HepG2 (cell line): ENCODE measurements around the gene MAP3K9. TPM values are rescaled to one million over a fixed set of nuclear protein-coding genes. Genes with fewer than 3 reads are reported as not detected.

Experiments
- ATAC-seq: fragments of 200-7000 bp; cut with Tn5 transposase; 3 replicates; pipeline ENCODE4 v1.9.1; 2020; ENCODE audit warnings: mild to moderate bottlenecking, moderate library complexity
- BruUV-seq: library from RNA; stranded (reverse); fragments of 400-500 nt; replicated peaks from 2 replicates; lab custom pipeline; 2021; lab: Mats Ljungman, UMichigan
- CTCF ChIA-PET: fragments of 300-600 bp; formaldehyde crosslinking; extraction: SDS; loops from one replicate; lab custom pipeline; 2021; ENCODE audit warnings: low total read pairs, inconsistent platforms, low intra/inter-chr PET ratio; lab: Yijun Ruan, JAX
- POLR2A ChIA-PET: fragments of 350-600 bp; sonication (Branson Sonifier 250); formaldehyde crosslinking; loops from one replicate; lab custom pipeline; 2020; ENCODE audit warnings: antibody characterized with exemption, inconsistent platforms; lab: Yijun Ruan, JAX
- DNase-seq: peaks from one replicate; pipeline ENCODE4 v3.0.0-alpha.2; 2015; ENCODE audit warnings: low spot score
- FAIRE-seq: peaks from 3 replicates; lab custom pipeline; 2011; peaks lifted over from hg19 to GRCh38; lab: Jason Lieb, UNC
- H2AFZ ChIP-seq: one replicate; pipeline ENCODE4 v1.6.1; 2011; ENCODE audit warnings: low read length, inconsistent platforms
- H3K27ac ChIP-seq: fragments of 300-600 bp; 3 replicates; pipeline ENCODE4 v1.8.0; 2011; ENCODE audit warnings: mixed run types, mild to moderate bottlenecking, mixed read lengths, low read length, inconsistent platforms; ENCODE audit not compliant: insufficient read depth; ENCODE audit errors: extremely low read length
- H3K27me3 ChIP-seq, 2 experiments: fragments of 200-600 bp in 1 of 2; 2 replicates in 1 of 2; 3 replicates in 1 of 2; pipeline versions ENCODE4 v1.6.0 to v1.8.0; 2011; ENCODE audit warnings: low read length in 2 of 2, mild to moderate bottlenecking in 2 of 2, moderate library complexity in 2 of 2, inconsistent platforms in 1 of 2; ENCODE audit not compliant: insufficient read depth in 2 of 2, control insufficient read depth in 1 of 2
- H3K36me3 ChIP-seq, 2 experiments: fragments of 200-600 bp in 1 of 2; replicated peaks in 1 of 2; 2 replicates in 1 of 2; 3 replicates in 1 of 2; pipeline versions ENCODE4 v1.5.1 to v1.8.0; 2011; ENCODE audit warnings: low read length in 2 of 2, inconsistent platforms in 1 of 2; ENCODE audit not compliant: insufficient read depth in 2 of 2, control insufficient read depth in 1 of 2
- H3K4me1 ChIP-seq: 2 replicates; pipeline ENCODE4 v1.5.1; 2012; ENCODE audit warnings: low read length, inconsistent platforms; ENCODE audit not compliant: insufficient read depth
- H3K4me2 ChIP-seq: 2 replicates; pipeline ENCODE4 v1.6.0; 2011; ENCODE audit warnings: low read depth, low read length, inconsistent platforms
- H3K4me3 ChIP-seq, 3 experiments: fragments of 200-600 bp in 1 of 3; sonication (generic), shearing (Covaris generic) in 1 of 3; replicated peaks in 1 of 3; 2 replicates each; pipeline ENCODE4 v1.5.1; 2011 to 2016; ENCODE audit warnings: low read length in 3 of 3, inconsistent platforms in 2 of 3, low read depth in 2 of 3, mild to moderate bottlenecking in 2 of 3, control low read depth in 1 of 3, mixed read lengths in 1 of 3; ENCODE audit not compliant: insufficient read depth in 1 of 3
- H3K79me2 ChIP-seq: one replicate; pipeline ENCODE4 v1.6.1; 2011; ENCODE audit warnings: low read length, inconsistent platforms; ENCODE audit not compliant: insufficient read depth
- H3K9ac ChIP-seq: 2 replicates; pipeline ENCODE4 v1.6.0; 2011; ENCODE audit warnings: mild to moderate bottlenecking, low read depth, low read length, inconsistent platforms; ENCODE audit not compliant: insufficient read depth
- H3K9me3 ChIP-seq: 2 replicates; pipeline ENCODE4 v1.5.1; 2012; ENCODE audit warnings: mild to moderate bottlenecking, low read length
- H4K20me1 ChIP-seq: 2 replicates; pipeline ENCODE4 v1.6.0; 2011; ENCODE audit warnings: inconsistent platforms, mild to moderate bottlenecking, low read length, moderate library complexity; ENCODE audit not compliant: insufficient read depth
- ELF4 ChIP-seq: sonication (generic); formaldehyde crosslinking; IDR thresholded peaks from 2 replicates; pipeline ENCODE4 v1.5.0; 2020; ENCODE audit warnings: missing genetic modification reagents, mild to moderate bottlenecking, moderate library complexity, borderline replicate concordance
- ERF ChIP-seq: IDR thresholded peaks from 2 replicates; pipeline ENCODE4 v1.6.1; 2018; ENCODE audit warnings: missing biosample characterization, missing genetic modification reagents
- FOSL2 ChIP-seq: sonication (generic); formaldehyde crosslinking; IDR thresholded peaks from 2 replicates; pipeline ENCODE4 v1.4.0; 2020; ENCODE audit warnings: missing genetic modification reagents
- FOXK1 ChIP-seq: sonication (generic); formaldehyde crosslinking; IDR thresholded peaks from 2 replicates; pipeline ENCODE4 v1.4.0; 2020; ENCODE audit warnings: low read depth, missing genetic modification reagents, borderline replicate concordance
- GATAD2A ChIP-seq: IDR thresholded peaks from 2 replicates; pipeline ENCODE4 v1.6.1; 2016
- GZF1 ChIP-seq: sonication (generic); formaldehyde crosslinking; IDR thresholded peaks from 2 replicates; pipeline ENCODE4 v1.5.1; 2020; ENCODE audit warnings: mild to moderate bottlenecking, missing genetic modification reagents
- HMG20A ChIP-seq: IDR thresholded peaks from 2 replicates; pipeline ENCODE4 v1.6.1; 2016; ENCODE audit warnings: borderline replicate concordance
- HMG20B ChIP-seq: conservative IDR thresholded peaks from 2 replicates; pipeline ENCODE4 v1.6.1; 2016; ENCODE audit warnings: missing genetic modification reagents, missing compliant biosample characterization
- MBNL3 ChIP-seq: fragments of 250-450 bp; sonication (Bioruptor Pico); conservative IDR thresholded peaks from 2 replicates; pipeline ENCODE4 v1.8.0; 2022; ENCODE audit warnings: mild to moderate bottlenecking, inconsistent platforms
- NCOA2 ChIP-seq: sonication (generic); formaldehyde crosslinking; IDR thresholded peaks from 2 replicates; pipeline ENCODE4 v1.8.0; 2022; ENCODE audit warnings: inconsistent platforms
- NCOR1 ChIP-seq: fragments of 200-600 bp; sonication (generic); IDR thresholded peaks from 2 replicates; pipeline ENCODE4 v1.7.0; 2017; ENCODE audit warnings: antibody characterized with exemption, low read length, borderline replicate concordance
- NFE2L2 ChIP-seq: fragments of 150-350 bp; IDR thresholded peaks from 2 replicates; pipeline ENCODE4 v1.6.1; 2014; ENCODE audit warnings: low read length
- SALL1 ChIP-seq: sonication (generic); formaldehyde crosslinking; IDR thresholded peaks from 2 replicates; pipeline ENCODE4 v1.8.0; 2022; ENCODE audit warnings: mild to moderate bottlenecking, missing genetic modification reagents
- SAP130 ChIP-seq: IDR thresholded peaks from 2 replicates; pipeline ENCODE4 v1.6.1; 2016; ENCODE audit warnings: low read depth
- SOX13 ChIP-seq, 3 experiments: fragments of 450-650 bp in 1 of 3; sonication (generic) in 1 of 3; formaldehyde crosslinking in 1 of 3; IDR thresholded peaks in 2 of 3; conservative IDR thresholded peaks in 1 of 3; 2 replicates each; pipeline versions ENCODE4 v1.5.0 to v1.6.1; 2016 to 2020; ENCODE audit warnings: antibody characterized with exemption in 1 of 3, mild to moderate bottlenecking in 1 of 3, missing compliant biosample characterization in 1 of 3, missing genetic modification reagents in 1 of 3, moderate library complexity in 1 of 3
- TBL1XR1 ChIP-seq: fragments of 150-350 bp; IDR thresholded peaks from 2 replicates; pipeline ENCODE4 v1.6.1; 2014; ENCODE audit warnings: borderline replicate concordance, low read length; ENCODE audit not compliant: partially characterized antibody
- TOPORS ChIP-seq: sonication (generic); formaldehyde crosslinking; IDR thresholded peaks from 2 replicates; pipeline ENCODE4 v1.8.0; 2023; ENCODE audit warnings: mild to moderate bottlenecking, missing genetic modification reagents
- WIZ ChIP-seq: sonication (generic); formaldehyde crosslinking; IDR thresholded peaks from 2 replicates; pipeline ENCODE4 v1.5.1; 2020; ENCODE audit warnings: mild to moderate bottlenecking, missing genetic modification reagents
- ZNF687 ChIP-seq: sonication (generic); formaldehyde crosslinking; IDR thresholded peaks from 2 replicates; pipeline ENCODE4 v1.5.1; 2020; ENCODE audit warnings: mild to moderate bottlenecking, missing genetic modification reagents, moderate library complexity
- ZSCAN31 ChIP-seq: sonication (generic); formaldehyde crosslinking; IDR thresholded peaks from 2 replicates; pipeline ENCODE4 v1.5.0; 2020; ENCODE audit warnings: low read depth, mild to moderate bottlenecking, missing genetic modification reagents
- in situ Hi-C: cut with HindIII; loops from 2 replicates; pipeline ENCODE4 v1.10.0; 2017; ENCODE audit warnings: low pct_unique_long_range_greater_than_20kb; ENCODE audit not compliant: extremely low pct_ligation_motif_present
- intact Hi-C: fragments of 100-400 bp; cut with micrococcal nuclease; formaldehyde crosslinking; loops from one replicate; pipeline ENCODE4 v1.10.0; 2022; ENCODE audit not compliant: unreplicated experiment
- polyA plus RNA-seq, 8 experiments: library from polyadenylated mRNA; depleted of rRNA in 3 of 8; stranded (reverse) in 7 of 8; unstranded in 1 of 8; fragments of >200 nt; fragmentation: Illumina TruSeq in 4 of 8; extraction: Trizol in 4 of 8; gene quantifications; 2 replicates each; pipeline versions ENCODE4 v1.2.1 to v1.2.3, GENCODE V29; 2011 to 2016; ENCODE audit warnings: low read depth in 4 of 8, missing spikeins in 1 of 8, mixed read lengths in 1 of 8; ENCODE audit not compliant: insufficient read depth in 1 of 8
- total RNA-seq, 5 experiments: library from RNA; depleted of rRNA; stranded (reverse); fragments of >200 nt; fragmentation: Illumina TruSeq; extraction: Trizol; gene quantifications; 2 replicates each; pipeline ENCODE4 v1.2.3, GENCODE V29; 2016; ENCODE audit warnings: low read depth in 1 of 5
- TF ChIP-seq, protein P1 (sequence below): sonication (generic); formaldehyde crosslinking; IDR thresholded peaks from 2 replicates; pipeline ENCODE4 v1.4.0; 2020; ENCODE audit warnings: missing genetic modification reagents

MAP3K9 gene
- total and polyA plus RNA-seq, 2 of the 13 experiments (the other 11 are each of a cell fraction or from before 2014, with no cell fraction given), result 4.3 to 4.5 TPM

- ATAC-seq (peak; percentile 14), FAIRE-seq (peak; percentile 71), DNase-seq (peak; percentile 85)
- ChIA-PET CTCF (no interaction called here), POLR2A (interaction anchor here (0.7 kb wide), 1 partner anchor 103 kb away, joined by 3 read pairs; the partner anchor contains the start of gene MAP3K9)
- no peaks in the 10 kb centered on the region for H3K27me3 ChIP-seq
- in situ Hi-C loops, result no loop called here
- 0 out of 2 replicates have a peak overlapping the region, but pooled peaks have one; percentile 50 for H3K4me2 ChIP-seq
- H4K20me1 ChIP-seq, result no peaks in the 10 kb centered on the region
- no peak overlapping the region for H3K27ac ChIP-seq
- no TSS peak for BruUV-seq
- H2AFZ ChIP-seq, result no peak overlapping the region
- H3K36me3 ChIP-seq, result no peaks in the 10 kb centered on the region
- H3K4me3 ChIP-seq, result no peak overlapping the region
- intact Hi-C loops, result no loop called here
- no peaks in the 10 kb centered on the region for H3K79me2 ChIP-seq
- no peaks in the 10 kb centered on the region for H3K9me3 ChIP-seq
- peaks cover 66% of the 10 kb centered on the region for H3K4me1 ChIP-seq
- no peak overlapping the region for H3K9ac ChIP-seq
- TF ChIP-seq SAP130 (CRISPR knock-in tag) (peak; percentile 29; the same call in 1 of the 2 replicates), ERF (no peak), FOSL2 (peak; percentile 90), HMG20A (CRISPR knock-in tag) (peak; percentile 70; the same call in 1 of the 2 replicates), WIZ (CRISPR knock-in tag) (no peak), MBNL3 (CRISPR knock-in tag) (no peak), ZNF687 (CRISPR knock-in tag) (no peak), NCOR1 (0 out of 2 replicates have a peak, but pooled peaks have one; percentile 16), TBL1XR1 (peak; percentile 54), NCOA2 (CRISPR knock-in tag) (peak; percentile 57; the same call in 1 of the 2 replicates), TOPORS (CRISPR knock-in tag) (no peak), SOX13 (IDR thresholded peaks at IDR 0.05) (no peak), SOX13 (CRISPR knock-in tag; conservative IDR thresholded peaks at IDR 0.05 in 1 of 2, IDR thresholded peaks at IDR 0.05 in 1 of 2) (peak in 1 of 2 experiments; percentile 41; a peak in 2 of 4 replicates), NFE2L2 (no peak), FOXK1 (CRISPR knock-in tag) (peak; percentile 30; the same call in 1 of the 2 replicates), HMG20B (CRISPR knock-in tag) (0 out of 2 replicates have a peak, but pooled peaks have one; percentile 37), SALL1 (CRISPR knock-in tag) (peak; percentile 47; the same call in 1 of the 2 replicates), ELF4 (CRISPR knock-in tag) (no peak), ZSCAN31 (CRISPR knock-in tag) (no peak), GZF1 (CRISPR knock-in tag) (no peak), GATAD2A (CRISPR knock-in tag) (peak; percentile 37)
- TF ChIP-seq, protein P1, sequence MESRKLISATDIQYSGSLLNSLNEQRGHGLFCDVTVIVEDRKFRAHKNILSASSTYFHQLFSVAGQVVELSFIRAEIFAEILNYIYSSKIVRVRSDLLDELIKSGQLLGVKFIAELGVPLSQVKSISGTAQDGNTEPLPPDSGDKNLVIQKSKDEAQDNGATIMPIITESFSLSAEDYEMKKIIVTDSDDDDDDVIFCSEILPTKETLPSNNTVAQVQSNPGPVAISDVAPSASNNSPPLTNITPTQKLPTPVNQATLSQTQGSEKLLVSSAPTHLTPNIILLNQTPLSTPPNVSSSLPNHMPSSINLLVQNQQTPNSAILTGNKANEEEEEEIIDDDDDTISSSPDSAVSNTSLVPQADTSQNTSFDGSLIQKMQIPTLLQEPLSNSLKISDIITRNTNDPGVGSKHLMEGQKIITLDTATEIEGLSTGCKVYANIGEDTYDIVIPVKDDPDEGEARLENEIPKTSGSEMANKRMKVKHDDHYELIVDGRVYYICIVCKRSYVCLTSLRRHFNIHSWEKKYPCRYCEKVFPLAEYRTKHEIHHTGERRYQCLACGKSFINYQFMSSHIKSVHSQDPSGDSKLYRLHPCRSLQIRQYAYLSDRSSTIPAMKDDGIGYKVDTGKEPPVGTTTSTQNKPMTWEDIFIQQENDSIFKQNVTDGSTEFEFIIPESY, result 0 out of 2 replicates have a peak, but pooled peaks have one; percentile 7
Measured at GRCh38 chr14:70706177-70706576, 103.1 kb downstream of the MAP3K9 start.
